H1 (cell line): ENCODE results near the gene DIDO1. TPM values are rescaled to one million over a fixed set of nuclear protein-coding genes. Genes with fewer than 3 reads are reported as not detected.

Experiments
- SAP30 ChIP-seq: fragments of 300-600 bp; sonication (generic); IDR thresholded peaks from 2 replicates; pipeline ENCODE4 v1.7.1; 2012; ENCODE audit warnings: low read length, moderate library complexity, mild to moderate bottlenecking, inconsistent platforms; ENCODE audit not compliant: insufficient read depth, insufficient replicate concordance
- SIRT6 ChIP-seq: IDR thresholded peaks from one replicate; pipeline ENCODE4 v1.7.1; 2012; ENCODE audit warnings: low read length, inconsistent platforms
- polyA plus RNA-seq, 7 experiments: library from polyadenylated mRNA; depleted of rRNA in 3 of 7; stranded (reverse) in 5 of 7; unstranded in 2 of 7; fragments of >200 nt in 5 of 7; fragments of 200-250 nt in 2 of 7; gene quantifications; 1 replicate in 5 of 7; 2 replicates in 1 of 7; 4 replicates in 1 of 7; pipeline versions ENCODE4 v1.2.1 to v1.2.3, GENCODE V29; 2011 to 2013; ENCODE audit warnings: missing spikeins in 2 of 7, mixed read lengths in 2 of 7
- total RNA-seq: library from RNA; stranded (reverse); fragmentation: NEBNext Ultra II Directional; extraction: Animal tissue kit (Norgen Biotek cat#: 25700); gene quantifications from 2 replicates; pipeline ENCODE4 v1.2.1, GENCODE V29; 2021

Gene DIDO1
- total and polyA plus RNA-seq, 2 of the 8 experiments (the other 6 are each of a cell fraction or from before 2014, with no cell fraction given) = 53.6 to 82.8 TPM

DNA sequence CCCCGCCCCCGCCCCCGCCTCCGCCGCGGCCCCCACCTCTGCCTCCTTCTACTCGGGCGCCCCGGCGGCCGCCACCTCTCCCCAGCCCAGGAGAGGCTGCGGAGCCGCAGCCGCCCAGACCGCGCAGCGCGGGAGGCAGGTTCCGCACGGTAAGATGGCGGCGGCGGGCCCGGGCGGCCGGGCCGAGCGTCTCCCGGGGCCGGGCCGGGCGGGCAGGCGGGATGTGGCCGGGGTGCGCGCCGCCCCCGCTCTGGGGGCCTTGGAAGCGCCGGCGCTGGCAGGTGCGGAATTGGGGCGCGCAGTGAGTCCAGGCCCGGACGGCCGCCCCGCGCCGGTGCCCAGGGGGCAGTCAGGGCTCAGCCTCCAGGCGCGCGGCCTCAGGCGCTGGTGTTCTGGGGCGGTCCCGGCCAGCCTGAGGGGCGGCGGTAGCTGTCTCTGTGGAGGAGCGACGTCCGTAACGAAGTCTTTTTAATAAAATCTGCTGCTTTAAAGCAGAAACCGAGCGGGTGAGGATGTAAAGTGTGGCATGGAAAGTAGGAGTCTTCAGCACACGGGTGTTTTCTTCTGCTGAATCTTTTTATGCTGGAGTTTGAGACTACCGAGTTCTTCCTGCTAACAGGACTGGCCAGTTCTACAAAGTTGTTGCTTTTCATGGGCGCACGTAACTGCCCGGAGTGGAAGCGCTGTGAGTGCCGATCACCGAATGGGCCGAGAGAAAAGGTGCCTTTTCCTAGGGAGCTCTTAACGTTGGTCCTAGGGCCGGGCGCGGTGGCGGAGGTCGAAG, 12.0 kb upstream of the DIDO1 start, which contains the start of gene GID8 (continued):
- TF ChIP-seq SAP30 (no peak), SIRT6 (no peak)
